GM21723 (cell line): ENCODE results near the gene CDC42BPG.

Experiments
- ATAC-seq: cut with Tn5 transposase; IDR thresholded peaks from one replicate; pipeline ENCODE4 v1.9.1; 2021; ENCODE audit warnings: mild to moderate bottlenecking, moderate library complexity; ENCODE audit not compliant: unreplicated experiment

CDC42BPG gene

GRCh38 chr11:64793271-64794160, 50.9 kb downstream of the CDC42BPG start:
- no peak for ATAC-seq

DNA sequence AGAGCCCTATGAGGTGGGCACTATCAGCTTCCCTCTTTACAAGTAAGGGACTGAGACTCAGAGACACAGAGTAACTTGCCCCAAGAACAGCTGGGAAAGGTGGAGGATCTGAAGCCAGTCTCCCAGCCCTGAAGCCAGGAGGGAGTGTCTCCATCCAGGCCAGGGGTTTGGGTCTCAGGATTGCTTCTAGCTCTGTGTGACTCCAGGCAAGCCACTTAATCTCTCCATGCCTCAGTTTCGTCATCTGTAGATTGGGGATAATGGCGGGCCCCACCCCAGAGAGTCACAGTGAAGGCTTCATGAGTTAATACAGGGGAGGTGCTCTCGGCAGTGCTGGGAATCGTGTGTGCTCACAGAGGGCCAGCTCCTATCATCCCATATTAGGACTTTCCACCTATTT, 52.0 kb downstream of the CDC42BPG start:
- no peak for ATAC-seq

DNA sequence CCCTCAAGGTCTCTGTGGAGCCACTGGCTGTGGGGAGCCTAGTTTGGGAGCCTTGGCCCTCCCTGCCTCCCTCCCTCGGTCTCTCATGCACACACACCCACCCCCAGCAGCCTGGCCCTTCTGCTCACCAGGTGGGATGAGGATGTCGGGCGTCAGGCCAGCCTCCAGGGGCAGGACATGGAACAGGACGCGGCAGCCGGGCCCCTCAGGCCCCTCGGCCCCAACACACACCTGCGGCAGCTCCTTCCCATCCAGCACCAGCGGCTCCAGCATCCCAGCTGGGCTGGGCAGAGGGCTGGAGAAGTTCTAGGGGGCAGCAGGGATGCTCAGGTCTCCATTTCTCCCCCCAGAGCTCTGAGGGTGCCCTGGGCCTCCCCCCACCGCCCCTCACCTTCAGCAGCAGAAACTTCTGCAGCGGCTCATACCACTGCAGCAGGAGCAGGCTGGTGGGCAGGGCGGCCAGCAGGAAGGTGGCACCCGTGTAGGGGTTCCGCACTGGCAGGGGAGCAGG, 52.6 kb downstream of the CDC42BPG start:
- no peak for ATAC-seq

DNA sequence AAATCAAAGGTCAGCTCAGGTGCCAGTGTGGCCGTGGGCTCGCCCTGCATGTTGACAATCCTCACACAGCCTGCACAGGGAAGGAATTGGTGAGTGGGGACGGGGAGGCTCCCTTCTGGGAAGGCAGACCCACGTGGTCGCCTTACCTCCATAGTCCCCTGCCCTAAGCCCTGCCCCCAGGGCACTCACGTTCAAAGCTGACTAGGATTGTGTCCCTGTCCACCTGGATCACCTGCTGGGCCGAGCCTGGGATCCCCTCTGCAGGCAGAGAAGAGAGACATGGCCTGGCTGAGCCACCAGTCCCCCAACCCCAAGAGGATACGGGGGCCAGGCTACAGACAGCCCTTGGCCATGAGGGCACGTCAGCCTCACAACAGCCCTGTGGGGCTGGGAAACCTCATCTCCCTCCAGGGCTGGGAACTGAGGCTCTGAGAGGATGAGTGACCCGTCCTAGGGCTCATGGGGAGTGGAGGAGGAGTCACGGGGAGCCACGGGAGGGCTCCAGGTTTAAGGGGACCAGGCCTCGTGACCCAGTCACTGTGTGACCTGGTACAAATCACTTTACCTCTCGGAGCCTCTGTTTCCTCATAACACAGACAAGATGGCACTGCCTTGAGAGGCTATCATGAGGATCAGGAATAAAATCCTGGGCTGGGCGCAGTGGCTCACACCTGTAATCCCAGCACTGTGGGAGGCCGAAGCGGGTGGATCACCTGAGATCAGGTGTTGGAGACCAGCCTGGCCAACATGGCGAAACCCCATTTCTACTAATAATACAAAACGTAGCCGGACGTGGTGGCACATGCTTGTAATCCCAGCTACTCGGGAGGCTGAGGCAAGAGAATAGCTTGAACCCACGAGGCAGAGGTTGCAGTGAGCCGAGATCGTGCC, 54.0 kb downstream of the CDC42BPG start:
- no peak for ATAC-seq

- no peak for ATAC-seq
Measured at GRCh38 chr11:64789331-64790204, 54.9 kb downstream of the CDC42BPG start.

DNA sequence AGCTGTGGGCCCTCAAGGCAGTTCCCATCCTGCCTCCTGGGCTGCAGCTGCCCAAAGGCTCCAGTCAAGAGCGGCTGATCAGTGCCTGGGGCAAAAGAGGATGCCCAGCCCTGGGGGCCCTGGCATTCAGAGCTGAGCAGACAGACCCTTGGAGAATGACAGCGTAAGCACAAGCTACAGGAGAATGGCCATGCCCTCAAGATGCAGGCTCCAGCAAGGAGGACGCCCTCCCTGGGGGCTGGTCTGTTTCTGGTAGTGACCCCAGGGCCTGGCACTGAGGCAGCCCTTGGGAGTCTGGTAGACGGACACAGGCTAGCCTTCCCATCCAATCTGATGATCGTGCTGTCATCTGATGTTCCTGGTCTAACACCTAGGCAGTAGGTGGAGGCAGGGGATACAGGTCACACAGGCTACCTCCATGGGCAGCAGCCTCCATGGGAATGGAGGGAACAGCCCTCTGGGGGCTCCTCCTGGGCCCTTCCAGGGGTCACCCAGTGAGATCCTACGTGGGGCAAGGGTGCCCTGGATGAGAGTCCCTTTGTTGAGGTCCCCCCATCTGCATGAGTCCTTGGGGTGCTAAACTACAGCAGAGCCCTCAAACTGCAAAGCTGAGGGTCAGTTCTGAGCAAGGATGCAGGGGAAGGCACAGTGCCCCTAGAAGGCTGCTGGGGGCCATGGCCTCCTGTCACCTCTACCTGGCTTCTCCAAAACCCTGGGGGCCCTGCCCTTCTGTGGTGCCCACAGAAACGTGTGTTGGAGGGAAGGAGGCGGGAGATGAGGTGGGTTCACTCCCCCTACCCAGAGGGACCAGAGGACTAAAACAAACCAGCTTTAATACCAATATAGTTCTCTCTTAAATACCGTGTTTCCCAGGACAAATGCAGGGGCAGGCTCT, 55.9 kb downstream of the CDC42BPG start:
- no peak for ATAC-seq

DNA sequence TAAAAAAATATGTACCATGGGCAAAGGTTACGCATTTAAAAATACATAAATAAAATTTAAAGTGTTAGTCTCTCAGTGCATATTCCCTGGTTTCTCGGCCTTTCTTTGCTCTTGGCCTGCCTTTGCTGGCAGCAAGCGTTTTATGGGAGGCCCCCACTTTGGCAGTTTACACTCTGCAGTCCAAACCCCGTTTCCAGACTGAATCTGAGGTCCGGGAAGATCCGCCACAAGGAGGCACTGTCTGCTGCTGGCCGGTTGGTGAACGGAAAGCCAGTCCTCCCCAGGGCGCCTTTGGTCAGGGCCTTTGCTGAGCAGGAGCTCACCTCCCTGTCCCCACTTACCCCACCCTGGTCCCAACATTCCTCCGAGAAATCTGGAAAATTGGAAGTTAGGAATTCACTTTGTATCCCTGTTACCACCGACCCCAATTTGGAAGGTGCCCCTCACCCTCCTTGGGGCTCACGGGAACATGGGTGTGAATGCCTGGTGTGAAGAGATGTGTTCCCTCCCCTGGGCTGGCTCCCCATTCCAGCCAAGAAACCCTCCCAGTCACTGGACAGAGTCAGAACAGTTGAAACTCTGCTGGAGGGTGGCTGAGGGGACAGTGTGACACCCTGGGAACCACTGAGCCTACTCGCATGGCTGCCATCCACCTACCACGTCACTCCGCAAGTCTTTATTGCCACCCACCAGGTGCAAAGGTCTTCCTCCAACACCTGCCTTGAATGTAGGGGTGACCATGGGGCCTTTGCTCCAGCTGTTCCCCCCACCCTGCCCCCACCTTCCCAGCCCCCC, 56.7 kb downstream of the CDC42BPG start:
- ATAC-seq, result no peak

DNA sequence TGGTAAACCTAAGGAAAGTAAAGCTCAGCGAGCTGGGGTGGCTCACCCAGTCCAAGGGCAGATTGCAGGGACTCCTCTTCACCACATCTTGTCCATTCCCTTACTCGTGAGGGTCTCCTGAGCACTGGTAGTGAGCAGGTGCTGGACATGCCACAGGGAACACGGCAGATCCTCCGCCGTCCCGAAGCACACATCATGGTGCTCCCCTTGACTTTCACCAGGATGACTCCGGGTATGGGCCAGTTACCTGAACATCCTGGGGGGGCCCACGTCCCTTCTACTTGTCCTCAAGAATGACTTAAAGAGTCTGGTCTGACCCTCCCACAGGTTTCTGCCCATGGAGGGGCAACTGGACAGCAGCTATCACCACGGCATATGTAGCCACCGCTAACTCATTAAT, 58.1 kb downstream of the CDC42BPG start:
- no peak for ATAC-seq

- no peak for ATAC-seq
Measured at GRCh38 chr11:64784813-64785581, 59.5 kb downstream of the CDC42BPG start.

DNA sequence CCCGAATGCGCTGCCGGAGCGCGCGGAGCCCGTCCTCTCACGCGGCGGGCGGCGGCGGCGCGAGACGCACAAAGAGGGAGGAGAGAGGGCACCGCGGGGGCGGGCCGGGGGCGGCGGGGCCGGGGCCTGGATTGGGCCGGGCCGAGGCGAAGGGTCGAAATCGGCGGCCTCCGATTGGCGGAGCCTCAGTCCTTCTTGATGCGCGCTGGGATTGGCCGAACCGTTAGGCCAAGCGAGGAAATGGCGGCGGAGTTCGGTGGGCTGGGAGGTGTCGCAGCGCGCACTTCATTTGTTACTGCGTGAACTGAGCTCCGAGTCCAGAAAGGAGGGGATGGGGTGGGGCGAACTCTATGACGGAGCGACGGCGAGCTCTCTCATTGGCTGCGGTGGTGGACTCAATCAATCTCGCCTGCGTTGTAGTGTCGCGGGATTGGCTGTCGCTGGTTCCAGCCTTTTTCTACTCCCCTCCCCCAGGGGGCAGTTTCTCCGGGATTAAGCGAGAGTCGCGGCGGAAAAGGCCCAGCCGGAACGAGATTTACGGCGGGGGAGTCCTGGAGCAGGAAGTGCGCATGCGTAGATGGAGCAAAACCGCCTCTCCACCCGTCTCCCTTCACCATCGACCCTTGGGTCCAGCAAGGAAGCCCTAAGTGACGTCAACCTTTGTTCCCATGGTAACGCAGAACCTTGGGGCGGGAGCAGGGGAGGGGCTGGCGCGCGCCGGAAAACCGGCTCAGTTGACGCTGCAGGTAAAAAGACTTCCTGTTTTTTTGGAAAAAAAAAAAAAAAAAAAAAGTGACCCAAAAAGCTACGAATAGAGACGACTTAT, 65.8 kb downstream of the CDC42BPG start, which contains the start of gene SF1:
TSS of gene SF1 (minus strand) at position 70 of the 826 bp plus-strand sequence. CDS start 150 bp downstream, outside the sequence.
- ATAC-seq, result peak; percentile 84

DNA sequence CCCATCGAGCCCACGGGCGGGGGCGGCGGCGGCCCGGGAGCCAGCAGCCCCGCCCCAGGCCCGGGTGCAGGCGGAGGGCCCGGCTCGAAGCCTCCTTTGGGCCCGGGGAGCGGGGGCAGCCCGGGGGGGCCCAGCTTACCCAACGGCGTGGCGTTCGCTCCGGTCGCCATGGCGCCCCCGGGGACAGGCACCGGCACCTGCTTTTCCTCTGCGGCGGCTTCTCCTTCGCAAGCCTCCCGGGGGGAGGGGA, 66.3 kb downstream of the CDC42BPG start:
- ATAC-seq, result no peak

DNA sequence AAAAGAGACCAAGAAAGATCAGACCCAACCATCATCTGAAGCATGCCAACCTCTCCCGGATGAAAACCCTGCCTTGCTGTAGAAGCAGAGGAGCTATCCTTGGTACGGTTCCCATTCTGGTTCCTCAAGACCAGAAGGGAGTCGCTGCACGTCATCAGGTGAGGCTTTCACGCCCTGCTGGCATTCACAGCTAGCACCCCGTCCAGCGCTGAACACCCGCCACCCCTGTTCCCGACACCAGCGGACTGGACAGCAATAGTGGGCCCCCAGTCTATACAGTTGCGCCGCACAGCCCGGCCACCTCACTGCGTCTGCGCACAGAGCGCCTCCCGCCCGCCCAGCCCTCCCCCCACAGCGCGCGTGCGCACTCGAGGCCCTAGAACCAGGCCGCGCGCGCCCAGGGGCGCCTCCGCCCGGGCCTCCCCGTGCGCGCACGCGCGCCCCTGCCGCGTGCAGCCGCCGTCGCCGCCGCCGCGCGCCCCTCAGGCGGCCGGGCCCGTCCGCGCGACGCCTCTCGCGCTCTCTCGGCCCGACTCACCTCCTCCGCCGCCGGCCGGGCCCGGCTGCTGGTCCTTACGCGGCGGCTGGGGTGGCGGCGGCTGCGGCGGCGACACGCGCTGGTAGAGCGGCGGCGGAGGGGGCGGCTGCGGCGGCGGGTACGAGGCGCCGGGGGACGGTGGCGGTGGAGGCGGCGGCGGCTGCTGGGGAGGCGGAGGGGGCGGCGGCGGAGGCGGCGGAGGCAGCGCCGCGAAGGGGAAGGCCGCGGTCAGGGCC, 66.8 kb downstream of the CDC42BPG start:
- no peak for ATAC-seq

DNA sequence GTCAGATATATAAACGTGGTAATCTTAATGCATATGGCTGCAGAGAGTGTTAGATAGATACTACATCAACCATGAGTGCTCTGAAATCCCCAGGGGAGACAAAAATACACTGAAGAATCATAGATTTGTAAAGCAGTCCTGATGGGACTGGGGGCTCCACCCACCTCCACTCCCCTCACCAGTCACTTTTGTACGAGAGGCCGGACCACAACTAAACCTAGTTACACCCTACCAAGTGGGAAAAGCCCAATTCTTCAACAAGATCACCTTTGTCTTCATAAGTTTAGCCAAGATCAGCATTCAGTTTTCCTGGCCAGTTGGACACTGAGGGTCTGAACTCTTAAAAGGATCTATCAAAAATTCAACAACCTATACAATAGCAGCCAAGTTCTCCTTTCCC, 67.6 kb downstream of the CDC42BPG start:
- no peak for ATAC-seq

DNA sequence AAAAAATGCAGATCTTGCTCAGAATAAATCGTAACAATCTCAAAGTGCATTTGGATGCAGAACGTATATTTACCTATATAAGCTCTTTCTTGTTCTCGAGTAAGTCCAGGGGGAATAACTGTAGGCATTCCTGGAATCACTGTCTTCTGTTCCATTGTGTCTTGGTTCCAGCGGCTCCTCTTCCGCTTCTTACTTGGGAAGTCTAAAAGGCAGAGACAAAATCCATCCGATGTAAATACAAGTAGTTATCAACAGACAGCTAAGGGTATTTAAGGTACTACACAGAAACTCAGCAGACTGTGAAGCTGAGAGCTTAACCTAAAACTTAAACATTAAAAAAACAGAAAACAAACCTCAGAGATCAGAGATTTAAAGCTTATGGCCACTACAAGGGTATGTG, 68.0 kb downstream of the CDC42BPG start:
- ATAC-seq, result no peak

DNA sequence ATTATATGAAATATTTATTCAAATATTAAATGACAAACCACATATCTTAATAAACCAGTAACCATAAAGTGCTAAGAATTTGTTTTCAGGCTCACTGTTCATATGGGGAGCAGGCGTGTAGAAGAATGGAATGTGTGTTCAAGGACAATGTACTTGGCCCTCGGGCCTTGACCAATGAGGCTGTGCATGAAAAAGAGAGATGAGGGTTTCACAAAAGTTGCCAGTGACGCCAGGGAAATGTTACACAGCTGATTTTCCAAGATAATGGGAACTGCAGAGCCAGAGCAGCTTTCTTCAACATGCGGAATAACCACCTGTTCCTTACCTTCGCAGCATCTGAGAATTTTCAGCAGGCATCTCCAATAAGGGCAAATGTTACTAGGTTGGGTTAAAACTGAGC, 70.3 kb downstream of the CDC42BPG start:
- no peak for ATAC-seq
